Measurements from ENCODE around the gene HSPD1.

GRCh38 chr2:197504512-197504911 lies 4.9 kb upstream of the HSPD1 start:
- TF ChIP-seq, protein P1, sequence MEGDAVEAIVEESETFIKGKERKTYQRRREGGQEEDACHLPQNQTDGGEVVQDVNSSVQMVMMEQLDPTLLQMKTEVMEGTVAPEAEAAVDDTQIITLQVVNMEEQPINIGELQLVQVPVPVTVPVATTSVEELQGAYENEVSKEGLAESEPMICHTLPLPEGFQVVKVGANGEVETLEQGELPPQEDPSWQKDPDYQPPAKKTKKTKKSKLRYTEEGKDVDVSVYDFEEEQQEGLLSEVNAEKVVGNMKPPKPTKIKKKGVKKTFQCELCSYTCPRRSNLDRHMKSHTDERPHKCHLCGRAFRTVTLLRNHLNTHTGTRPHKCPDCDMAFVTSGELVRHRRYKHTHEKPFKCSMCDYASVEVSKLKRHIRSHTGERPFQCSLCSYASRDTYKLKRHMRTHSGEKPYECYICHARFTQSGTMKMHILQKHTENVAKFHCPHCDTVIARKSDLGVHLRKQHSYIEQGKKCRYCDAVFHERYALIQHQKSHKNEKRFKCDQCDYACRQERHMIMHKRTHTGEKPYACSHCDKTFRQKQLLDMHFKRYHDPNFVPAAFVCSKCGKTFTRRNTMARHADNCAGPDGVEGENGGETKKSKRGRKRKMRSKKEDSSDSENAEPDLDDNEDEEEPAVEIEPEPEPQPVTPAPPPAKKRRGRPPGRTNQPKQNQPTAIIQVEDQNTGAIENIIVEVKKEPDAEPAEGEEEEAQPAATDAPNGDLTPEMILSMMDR (conservative IDR thresholded peaks at IDR 0.05 in 1 of 2, IDR thresholded peaks at IDR 0.05 in 1 of 2; ENCODE audit: extremely low read depth in 1 of 2, insufficient read depth in 1 of 2, low read depth in 1 of 2, low read length in 2 of 2), result no peak
- TF ChIP-seq EZH2 (IDR thresholded peaks at IDR 0.05; ENCODE audit: borderline replicate concordance, low read length), result no peak
